GM19023 (cell line): ENCODE data around the gene DENND1A.
"Not testable (repeated sequence)": the region's sequence is repeated elsewhere in the genome, so short reads cannot be mapped to it uniquely, and the experiment has no call there.

ENCODE experiments used
- ATAC-seq: cut with Tn5 transposase; IDR thresholded peaks from one replicate; pipeline ENCODE4 v1.9.1; 2021; ENCODE audit warnings: mild to moderate bottlenecking, moderate library complexity; ENCODE audit not compliant: unreplicated experiment

Gene DENND1A

DNA sequence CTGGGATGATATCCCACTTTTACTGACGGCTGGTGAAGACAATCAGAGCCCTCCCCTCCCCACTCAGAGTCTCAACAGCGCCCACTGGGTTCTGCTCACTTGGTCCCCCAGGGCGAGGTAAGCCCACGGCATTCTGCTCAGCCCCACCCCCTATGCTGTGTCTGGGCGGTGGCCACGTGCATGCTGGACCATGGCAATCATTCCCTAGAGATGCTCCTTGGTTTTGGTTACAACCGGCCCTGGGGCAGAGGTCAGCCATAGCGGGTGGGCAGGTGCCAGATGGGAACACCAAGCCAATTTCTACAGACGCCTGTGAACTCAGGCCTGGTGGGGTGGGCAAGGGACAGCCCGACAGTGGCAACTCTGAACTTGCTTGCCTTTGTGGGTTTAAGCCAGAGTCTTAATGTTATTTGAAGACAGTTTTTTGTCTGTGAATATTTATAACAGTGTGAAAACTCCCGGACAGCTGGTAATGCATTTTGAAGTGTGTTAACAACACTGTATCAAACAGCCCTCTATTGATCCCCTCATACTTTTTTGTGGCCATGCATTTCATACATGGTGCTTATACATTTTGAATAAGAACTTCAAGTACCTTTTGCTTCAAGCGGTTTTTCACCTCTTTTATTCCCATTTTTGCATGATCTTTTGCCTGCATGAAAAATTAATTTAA lies 479.7 kb downstream of the DENND1A start:
- ATAC-seq: no peak

DNA sequence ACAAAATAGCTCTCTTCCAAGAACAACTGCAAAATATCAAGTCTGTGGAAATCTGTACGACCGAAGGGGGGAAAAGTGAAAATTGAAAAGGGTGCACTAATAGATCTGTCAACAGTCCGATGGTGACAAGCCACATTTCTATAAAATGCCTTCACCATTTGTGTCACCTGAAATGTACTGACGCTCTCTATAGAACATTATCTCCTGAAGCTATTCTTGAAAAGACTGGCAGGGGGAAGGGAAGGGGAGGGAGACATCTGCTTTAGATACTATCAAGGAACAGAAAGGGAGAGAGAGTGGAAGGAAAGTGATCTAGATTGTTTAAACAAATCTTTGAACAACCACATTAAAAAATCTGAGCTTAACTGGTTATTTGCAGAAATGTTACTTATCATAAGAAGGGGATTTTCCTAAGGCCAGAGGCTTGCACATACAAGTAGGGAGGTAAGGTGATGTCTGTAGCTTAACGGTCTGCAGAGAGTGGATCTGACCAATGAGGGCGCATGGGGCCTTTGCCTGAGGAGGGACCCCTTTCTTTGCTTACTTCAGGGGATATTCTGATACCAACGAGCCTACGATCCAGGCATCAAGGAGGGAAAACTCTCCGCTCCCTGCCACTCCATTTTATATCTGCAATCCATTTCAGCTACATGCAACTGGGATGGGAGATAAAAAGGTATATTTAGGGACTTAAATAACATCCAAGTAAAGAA lies 481.8 kb downstream of the DENND1A start:
- ATAC-seq: no peak

DNA sequence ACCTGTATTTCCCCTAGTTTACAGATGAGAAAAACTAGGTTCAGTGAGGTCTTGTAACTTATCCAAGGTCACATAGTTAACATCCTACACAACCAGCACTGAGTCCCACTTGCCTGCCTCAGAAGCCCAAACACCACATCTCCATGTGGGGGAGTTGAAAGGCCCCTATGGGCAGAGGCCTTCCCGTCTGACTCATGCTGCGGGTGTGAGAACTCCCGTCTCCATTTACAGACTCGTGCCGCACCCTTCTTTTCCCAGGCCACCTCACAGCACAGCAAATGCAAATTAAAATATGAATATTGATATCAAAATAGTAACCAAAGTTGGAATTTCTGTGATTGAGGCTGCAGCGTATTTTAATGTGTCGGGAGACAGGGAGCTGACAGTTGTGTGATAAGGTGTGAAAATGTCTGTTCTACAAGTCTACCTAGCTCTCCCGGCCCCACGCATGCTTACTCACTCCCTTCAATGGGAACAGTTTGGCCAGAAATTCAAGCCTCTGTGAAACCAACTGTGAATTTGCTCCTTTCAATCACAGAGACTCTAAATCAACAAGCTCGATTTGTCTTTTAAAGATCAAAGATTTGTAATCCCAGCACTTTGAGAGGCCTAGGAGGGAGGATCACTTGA lies 483.8 kb downstream of the DENND1A start:
- ATAC-seq: no peak

DNA sequence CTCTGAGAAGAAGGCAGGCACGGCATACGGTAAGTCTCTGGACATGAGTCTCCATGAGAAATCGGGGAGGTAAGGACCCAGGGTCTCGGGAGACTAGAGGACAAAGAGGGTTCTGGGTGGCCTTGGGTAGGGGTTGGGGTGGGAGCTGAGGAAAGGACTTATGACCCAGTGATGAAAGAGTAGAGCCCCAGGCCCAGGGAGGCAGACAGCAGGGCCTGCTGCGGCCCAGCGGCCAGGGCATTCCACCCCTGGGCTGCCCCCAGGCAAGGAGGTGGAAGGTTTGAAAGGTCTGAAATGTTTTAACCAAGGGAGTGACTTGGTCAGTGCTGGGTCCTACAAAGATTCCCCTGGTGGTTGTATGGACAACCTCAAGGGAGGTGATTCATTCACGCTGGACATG lies 484.8 kb downstream of the DENND1A start:
- ATAC-seq: no peak

DNA sequence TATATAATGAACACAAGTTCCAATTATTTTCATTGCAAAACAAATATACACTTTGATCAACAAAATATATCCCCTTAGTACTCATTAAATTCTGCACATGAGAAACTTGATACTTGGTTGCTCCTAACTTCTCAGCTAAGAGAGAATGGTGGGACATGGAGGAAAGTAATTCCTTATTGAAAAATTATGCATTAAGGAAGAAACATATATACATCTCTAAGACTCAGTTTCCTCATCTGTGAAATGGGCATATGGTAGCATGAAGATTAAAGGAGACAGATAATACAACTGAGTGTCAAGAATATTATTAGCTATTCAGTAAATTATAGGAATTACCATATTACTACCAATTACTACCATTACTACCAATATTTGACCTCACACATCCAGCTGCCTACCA lies 488.2 kb downstream of the DENND1A start:
- no peak for ATAC-seq

DNA sequence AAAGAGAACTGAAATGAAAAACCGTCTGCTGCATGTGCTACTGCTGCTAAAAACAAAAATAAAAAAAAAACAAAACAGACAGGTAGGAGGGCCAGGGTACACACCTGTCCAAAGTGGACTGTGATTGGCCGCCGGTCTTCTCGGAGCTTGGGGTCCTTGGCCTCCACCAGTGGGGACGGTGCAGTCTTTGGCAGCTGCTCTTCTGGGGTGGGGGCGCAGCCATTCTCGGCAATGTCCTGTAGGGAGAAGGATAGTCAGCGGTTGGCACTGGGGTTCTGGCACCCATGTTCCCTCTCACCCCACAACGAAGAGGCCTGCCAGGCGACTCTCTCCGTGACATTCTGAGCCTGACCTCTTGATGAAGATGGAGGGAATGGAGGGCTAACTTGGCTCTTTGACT lies 489.7 kb downstream of the DENND1A start:
- no peak for ATAC-seq

DNA sequence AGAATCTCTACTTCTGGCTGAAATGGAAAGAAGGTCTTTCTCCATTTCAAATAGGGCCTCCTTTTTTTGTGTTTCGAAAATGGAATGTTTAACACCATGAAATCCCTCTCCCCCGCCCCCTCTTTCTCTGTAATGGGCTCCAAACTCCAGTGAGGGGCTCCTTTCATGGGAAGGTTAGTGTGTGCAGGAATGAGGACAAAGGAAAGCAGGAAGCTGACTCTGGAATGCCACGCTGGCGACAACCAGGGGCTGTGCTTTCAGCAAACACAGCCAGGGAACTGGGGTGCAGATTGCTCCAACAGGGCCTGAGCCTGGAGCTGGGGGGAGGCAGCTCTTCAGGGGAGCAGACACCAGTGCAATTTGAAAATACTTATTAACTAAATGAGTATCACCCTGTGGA lies 491.1 kb downstream of the DENND1A start:
- ATAC-seq: no peak

DNA sequence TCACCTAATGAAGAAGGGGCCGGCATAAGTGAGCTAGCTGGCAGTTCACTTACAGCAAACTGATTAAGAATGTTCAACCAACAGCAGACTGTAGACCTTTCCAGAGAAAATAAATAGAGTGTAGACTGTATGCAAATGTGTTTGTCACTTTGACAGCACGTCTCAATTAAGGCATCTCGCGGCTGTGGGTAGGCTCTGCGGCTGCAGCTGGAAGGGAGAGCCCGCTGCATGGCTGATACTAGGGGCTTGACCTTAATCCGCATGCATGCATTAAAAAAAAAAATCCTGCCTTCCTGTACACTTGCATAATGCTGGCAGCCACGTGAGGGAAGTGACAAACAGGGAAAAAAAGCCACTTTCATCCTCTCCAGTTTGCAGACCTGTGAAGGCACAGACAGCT lies 491.6 kb downstream of the DENND1A start:
- no peak for ATAC-seq

DNA sequence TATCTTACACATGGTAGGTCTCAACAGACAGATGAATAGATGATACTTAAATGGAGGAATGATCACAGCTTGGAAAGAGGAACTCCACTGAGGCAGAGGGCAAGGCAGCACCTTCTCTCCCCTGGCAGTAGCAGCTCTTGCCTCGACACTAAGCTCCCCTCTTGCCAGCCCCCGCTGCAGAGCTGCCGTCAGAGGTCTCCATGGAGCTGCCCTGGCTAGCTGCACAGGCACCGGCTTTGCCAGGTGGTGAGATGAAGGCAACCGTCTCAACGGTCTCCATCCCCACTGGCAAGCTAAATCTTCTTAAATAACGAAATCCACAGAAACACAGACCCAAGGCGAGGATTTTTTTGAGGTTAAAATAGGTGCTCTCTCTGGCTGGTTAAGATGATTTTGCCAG lies 492.7 kb downstream of the DENND1A start:
- no peak for ATAC-seq

DNA sequence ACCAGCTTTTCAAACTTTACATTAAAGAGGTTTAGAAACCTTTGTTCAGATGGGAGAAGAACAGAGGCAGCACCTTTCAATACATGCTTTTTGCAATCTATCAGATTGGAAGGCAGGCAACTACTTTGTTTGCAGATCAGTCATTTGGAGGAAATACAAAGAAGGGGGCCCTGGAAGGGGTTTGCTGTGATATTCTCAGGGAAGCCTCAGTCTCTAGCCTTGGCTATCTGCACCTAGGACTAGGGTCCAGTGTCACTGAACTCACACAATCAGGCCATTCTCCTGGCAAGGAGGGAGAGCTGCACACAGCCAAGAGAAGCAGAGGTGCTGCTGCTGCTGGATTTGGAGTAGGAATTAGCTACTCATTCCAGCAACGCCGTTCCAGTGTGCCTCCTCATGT lies 494.5 kb downstream of the DENND1A start:
- no peak for ATAC-seq

DNA sequence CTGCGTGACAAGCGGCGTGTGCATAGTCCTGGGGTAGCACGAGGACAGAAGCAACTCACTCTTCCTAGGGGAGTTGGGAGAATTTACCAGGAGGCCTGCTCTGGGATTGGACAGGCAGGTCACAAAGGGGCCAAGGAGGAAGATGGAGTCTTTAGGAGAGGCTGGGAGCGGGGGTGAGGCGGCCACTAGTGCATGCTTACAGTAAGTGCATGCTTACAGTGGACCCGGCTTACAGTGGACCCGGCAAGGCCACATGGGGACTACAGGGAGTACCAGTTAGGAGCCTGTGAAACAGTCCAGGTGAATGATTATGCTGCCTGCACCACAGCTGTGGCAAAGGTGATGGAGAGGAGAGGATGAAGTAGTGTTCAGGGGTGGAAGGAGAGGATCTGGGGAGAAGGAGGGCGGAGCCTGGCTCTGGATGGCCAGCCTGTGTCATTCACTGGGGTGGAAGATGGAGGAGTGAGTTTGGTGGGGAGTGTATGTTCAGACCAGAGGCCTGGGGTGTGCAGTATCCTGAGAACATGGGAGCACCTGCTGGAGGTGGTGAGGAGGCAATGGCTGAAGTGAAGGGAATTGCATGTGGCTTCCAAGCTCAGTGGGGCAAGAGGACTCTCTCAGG lies 495.2 kb downstream of the DENND1A start:
- ATAC-seq: no peak

DNA sequence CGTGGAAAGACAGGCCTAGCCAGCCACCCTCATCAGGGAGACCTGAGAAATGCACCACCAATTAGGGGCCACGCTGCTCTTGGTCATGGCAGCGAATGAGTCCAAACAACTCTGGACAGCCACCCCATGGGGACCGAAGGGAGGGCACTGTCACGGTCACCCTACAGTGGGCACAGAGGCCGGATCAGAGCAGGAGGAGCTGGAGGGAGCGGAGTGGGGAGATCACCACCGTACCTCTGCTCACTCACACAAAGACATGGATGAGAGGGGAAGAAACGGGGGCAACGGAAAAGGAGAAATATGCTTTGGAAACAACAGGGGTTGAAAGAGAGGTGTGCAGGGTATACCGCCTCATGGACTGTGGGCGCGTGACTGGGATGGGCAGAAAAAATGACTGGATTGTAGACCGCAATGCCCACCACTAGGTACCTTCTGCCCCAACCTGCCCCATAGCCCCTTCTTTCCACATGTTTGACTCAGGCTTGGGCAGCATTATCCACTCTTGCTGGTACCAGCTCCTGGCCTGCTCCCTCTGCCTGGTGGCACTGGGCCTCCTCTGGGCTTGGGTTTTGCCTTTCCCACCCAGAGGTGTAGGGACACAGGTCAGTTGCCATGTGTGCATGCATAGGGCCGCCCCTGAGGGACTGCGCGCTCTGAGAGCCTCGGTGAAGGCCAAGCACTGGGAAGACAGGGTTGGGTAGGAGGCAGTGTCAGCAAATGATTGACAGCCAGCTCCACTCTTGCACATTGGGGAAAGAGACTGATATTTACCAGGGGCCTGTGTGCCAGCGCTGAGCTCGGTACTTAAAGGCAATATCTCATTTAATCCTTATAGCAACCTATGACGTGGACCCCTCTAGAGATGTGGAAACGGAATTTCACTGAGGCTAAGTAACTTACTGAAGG lies 497.3 kb downstream of the DENND1A start:
- ATAC-seq: no peak

DNA sequence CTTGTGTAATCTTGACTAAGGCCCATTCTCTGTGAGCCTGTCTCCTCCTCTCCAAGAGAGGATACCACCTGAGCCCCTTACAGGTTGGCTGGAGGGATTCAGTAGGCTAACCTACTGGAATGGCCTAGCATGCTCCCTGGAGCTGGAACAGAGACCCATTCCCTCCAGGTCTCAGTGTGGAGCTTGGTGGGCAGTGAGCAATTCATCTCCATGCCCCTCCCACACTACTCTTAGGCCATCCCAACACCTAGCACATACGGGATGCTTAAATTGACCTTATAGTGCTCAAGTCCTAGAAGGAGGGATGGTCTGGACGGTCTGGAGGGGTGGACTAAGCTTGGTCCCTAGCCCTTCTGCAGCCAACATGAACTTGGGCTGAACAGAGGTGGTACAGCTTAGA lies 498.3 kb downstream of the DENND1A start:
- no peak for ATAC-seq

DNA sequence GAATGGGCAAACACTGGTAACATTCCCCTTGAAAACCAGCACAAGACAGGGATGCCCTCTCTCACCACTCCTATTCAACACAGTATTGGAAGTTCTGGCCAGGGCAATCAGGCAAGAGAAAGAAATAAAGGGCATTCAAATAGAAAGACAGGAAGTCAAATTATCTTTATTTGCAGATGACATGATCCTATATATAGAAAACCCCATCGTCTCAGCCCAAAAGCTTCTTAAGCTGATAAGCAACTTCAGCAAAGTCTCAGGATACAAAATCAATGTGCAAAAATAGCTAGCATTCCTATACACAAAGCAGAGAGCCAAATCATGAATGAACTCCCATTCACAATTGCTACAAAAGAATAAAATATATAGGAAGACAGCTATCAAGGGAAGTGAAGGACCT lies 501.5 kb downstream of the DENND1A start:
- not testable (repeated sequence) for ATAC-seq

DNA sequence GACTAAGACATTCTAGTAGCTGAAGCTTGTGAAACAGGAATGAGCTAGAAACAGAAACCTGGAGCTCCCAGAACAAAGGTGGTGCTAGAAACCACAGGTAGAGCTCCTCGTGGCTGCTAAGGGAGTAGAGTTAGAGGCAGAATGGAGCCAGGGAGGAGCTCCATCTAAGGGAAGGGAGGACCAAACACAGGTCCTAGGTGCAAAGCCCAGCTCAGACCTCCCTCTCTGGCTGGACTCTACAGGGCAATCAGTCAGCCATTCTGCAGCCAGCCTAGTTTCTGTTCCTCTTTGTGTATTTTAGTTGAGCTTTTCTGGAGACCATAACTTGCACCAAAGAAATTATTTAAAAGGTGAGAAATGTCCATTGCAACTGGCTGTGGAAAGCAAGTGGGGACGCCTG lies 503.5 kb downstream of the DENND1A start:
- no peak for ATAC-seq

DNA sequence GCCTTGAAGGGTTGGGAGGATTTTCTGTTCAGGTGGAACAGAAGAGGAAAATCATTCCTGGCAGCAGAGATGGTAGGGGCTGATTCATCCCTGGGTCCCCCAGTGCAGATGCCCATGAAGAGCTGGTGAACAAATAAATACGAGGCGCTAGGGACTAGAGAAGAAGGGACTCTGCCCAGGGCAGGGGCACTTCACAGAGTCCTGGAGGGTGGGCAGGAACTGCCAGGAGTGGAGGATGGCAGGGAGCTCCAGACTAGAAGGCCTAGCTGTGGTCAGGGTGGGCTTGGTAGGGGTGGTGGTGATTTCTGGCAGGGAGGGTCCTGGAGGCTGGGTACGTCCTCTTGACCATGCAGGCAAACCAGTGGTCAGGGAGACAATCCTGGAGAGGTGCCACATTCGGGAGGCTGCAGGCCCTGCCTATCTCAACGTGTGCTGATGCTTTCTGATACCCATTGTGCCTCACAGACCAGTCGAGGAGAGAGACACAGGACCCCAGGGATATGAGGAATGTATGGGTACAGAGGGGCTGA lies 504.0 kb downstream of the DENND1A start:
- no peak for ATAC-seq

DNA sequence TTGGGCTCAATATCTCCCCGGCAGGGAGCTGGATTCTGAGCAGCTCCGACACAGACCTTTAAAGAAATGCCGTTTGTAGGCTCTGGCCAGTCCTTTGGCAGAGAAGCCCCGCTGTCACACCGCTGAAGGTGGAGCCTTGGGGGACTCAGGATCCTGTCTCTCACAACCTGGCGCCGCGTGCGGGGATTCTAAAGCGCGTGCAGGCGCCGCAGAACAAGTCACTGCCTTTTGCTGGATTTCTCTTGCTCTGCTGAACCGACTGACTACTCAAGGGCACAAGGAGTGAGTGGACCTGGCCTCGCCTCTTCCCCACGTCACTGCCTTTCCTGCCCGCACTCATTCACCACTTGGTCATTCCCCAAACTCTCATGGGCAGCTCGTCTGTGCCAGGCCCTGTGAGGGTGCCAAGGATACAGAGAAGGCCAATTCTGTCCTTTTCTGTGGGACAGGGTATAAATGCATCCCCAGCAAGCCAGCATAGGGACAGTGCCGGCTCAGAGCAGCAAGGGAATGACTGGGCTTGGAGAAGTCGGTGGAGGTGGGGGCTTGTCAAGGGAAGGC lies 504.6 kb downstream of the DENND1A start:
- ATAC-seq: no peak

DNA sequence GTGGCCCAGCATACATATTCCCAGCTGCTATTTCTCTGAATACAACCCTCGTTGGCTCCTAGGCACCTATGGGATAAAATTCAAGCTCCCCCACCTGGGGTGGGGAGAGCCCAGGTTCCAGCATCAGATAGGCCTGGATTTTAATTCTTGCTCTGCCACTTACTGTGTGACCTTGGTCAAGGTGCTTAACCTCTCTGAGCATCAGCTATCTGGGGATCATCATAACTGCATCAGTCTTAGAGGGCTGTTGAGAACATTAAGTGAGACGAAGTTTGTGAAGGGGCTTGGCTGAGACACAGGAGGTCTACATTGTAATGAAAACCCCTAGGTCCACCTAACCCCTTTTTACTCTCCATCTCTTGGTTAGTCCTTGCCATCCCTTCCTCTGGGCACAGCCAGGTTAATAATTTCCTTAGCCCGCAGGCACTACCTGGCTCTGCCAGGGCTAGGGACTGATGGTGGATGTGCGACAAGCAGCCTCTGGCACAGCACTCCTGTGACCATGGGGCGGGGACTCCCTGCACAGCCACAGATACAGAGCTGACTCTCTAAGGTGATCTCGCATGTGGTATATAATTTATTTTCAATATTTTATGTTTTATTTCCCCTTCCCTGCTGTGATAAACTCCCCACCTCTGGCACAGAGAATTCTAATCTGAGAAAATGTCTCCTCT lies 505.2 kb downstream of the DENND1A start:
- ATAC-seq: no peak

DNA sequence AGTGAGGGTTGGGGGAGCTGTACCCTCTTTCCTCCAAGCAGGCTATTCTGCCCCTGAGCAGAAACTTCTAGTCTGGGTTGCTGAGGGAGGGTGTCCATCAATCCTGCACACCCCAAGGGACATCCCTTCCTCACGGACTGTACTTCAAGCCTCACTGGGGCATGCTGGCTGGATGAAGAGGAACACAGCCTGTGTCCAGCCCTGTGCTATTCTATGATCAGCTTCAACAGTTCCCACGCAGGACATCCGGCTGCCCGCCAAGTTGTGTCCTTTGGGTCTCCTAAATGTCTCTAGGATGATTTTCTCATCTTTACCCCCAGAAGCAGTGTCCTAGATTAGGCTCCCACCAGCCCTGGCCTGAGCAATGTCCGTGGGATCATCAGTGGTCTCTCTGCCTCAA lies 505.8 kb downstream of the DENND1A start:
- no peak for ATAC-seq

DNA sequence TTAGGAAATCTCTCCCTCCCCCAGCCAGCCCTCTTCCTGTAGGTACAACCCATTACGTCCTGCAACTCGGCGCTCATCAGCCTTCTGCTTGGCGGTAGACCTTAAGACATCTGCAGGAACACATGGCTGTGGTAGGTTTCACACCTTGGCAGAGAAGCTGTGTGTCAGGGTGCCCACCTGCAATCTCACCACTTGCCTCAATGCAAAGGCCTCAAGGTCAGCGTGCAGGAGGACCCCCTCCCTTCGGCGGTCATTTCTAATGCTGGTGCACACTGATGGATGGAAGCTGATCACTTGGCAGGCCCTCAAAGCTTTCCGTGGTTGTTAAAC lies 506.6 kb downstream of the DENND1A start:
- ATAC-seq: no peak
